ENCODE data around the gene RBM47. TPM values are rescaled to one million over a fixed set of nuclear protein-coding genes. Genes with fewer than 3 reads are reported as not detected.

Gene RBM47
- total and polyA plus RNA-seq, 9 of the 15 experiments (the other 6 are each of a cell fraction or from before 2014, with no cell fraction given), result 1.4 to 6.4 (median 3.3) TPM

- TF ChIP-seq CHD7 (IDR thresholded peaks at IDR 0.05; ENCODE audit: low read depth, low read length), result no peak
- TF ChIP-seq HINFP (tag; conservative IDR thresholded peaks at IDR 0.05; ENCODE audit: low read depth), result no peak
- TF ChIP-seq ZBTB33 (CRISPR knock-in tag; IDR thresholded peaks at IDR 0.05), result no peak
- TF ChIP-seq ADNP (tag; IDR thresholded peaks at IDR 0.05), result no peak
- no peak for TF ChIP-seq SRSF3 (IDR thresholded peaks at IDR 0.05; ENCODE audit: insufficient read depth, low read length)
- TF ChIP-seq ARID3A (IDR thresholded peaks at IDR 0.05; ENCODE audit: borderline replicate concordance, low read depth, low read length), result no peak
- TF ChIP-seq BHLHE40 (IDR thresholded peaks at IDR 0.05; ENCODE audit: low read length), result no peak
- TF ChIP-seq SNIP1 (IDR thresholded peaks at IDR 0.05; ENCODE audit: low read depth), result no peak
- TF ChIP-seq HMG20A (CRISPR knock-in tag; conservative IDR thresholded peaks at IDR 0.05), result no peak
These were observed 171.0 kb downstream of the RBM47 start (continued) for GRCh38 chr4:40458683-40459082.
